ENCODE data around the gene IKZF4. TPM values are rescaled to one million over a fixed set of nuclear protein-coding genes. Genes with fewer than 3 reads are reported as not detected.
"Not testable (repeated sequence)": the region's sequence is repeated elsewhere in the genome, so short reads cannot be mapped to it uniquely, and the experiment has no call there.

IKZF4 gene
- total RNA-seq, 1 experiment from 2014 or later = 0.79 TPM

GRCh38 chr12:56028511-56029165 lies 7.8 kb downstream of the IKZF4 start:
- no peak for DNase-seq (ENCODE audit: low read depth, low spot score)
- in situ Hi-C loops (cut with HindIII; ENCODE audit: low pct_unique_long_range_greater_than_20kb, low sequenced_read_pairs) = no loop called here

DNA sequence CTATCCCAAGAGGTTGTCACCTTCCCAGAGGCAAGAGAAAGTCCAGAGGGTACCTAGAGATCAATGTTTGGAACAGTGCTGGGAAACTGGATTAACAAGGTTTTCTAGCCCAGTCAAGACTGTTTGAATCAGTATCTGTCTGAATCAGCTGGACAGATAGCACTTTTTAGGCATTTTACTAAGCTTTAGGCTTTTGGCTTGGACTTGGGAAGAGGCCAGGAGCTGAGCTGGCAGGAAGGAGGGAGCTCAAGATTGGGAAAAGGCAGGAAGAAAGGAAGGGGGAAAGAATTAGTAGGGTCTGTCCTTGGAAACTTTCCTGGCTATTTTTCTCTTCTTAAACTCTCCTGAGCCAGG lies 8.3 kb downstream of the IKZF4 start:
- in situ Hi-C loops (cut with HindIII; ENCODE audit: low pct_unique_long_range_greater_than_20kb, low sequenced_read_pairs) = no loop called here

DNA sequence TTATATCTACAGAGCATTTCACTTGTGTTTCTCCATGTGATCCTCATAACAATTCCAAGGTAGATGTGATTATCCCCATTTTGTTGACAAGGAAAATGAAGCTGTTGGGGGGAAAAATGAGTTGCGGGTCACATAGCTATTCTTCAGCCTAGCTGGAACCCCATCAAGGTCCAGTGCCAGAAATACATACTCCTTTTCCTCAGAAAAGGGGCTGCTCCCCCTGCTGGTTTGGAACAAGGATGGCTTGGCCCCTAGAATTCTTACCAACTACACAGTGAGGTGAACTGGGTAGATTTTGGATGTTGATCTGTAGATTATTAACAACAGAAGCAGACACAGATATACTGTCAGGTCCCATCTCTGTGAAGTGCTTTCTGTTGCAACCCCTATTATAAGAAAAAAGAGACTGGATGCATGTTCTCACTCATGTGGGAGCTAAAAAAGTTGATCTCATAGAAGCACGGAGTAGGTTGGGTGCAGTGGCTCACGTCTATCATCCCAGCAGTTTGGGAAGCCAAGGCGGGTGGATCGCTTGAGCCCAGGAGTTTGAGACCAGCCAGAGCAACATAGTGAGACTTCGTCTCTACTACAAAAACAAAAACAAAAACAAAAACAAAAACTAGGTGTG lies 8.9 kb downstream of the IKZF4 start:
- DNase-seq (ENCODE audit: low read depth, low spot score) = peak; percentile 66
- in situ Hi-C loops (cut with HindIII; ENCODE audit: low pct_unique_long_range_greater_than_20kb, low sequenced_read_pairs) = no loop called here

More for the DNA sequence above, 8.3 kb downstream of the IKZF4 start:
- DNase-seq (ENCODE audit: low read depth, low spot score) = no peak

GRCh38 chr12:56031987-56032386 lies 11.1 kb downstream of the IKZF4 start:
- DNase-seq (ENCODE audit: low read depth, low spot score) = no peak
- in situ Hi-C loops (cut with HindIII; ENCODE audit: low pct_unique_long_range_greater_than_20kb, low sequenced_read_pairs) = no loop called here

- in situ Hi-C loops (cut with HindIII; ENCODE audit: low pct_unique_long_range_greater_than_20kb, low sequenced_read_pairs) = no loop called here
- no peak for DNase-seq (ENCODE audit: low read depth, low spot score)
These were observed 13.9 kb downstream of the IKZF4 start for GRCh38 chr12:56034586-56035332.

DNA sequence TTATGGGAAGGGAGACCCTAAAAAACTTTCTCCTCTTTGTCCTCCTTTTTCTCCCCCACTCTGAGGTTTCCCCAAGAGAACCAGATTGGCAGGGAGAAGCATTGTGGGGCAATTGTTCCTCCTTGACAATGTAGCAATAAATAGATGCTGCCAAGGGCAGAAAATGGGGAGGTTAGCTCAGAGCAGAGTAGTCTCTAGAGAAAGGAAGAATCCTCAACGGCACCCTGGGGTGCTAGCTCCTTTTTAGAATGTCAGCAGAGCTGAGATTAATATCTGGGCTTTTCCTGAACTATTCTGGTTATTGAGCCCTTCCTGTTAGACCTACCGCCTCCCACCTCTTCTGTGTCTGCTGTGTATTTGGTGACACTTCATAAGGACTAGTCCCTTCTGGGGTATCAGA lies 16.3 kb downstream of the IKZF4 start:
- in situ Hi-C loops (cut with HindIII; ENCODE audit: low pct_unique_long_range_greater_than_20kb, low sequenced_read_pairs) = no loop called here

GRCh38 chr12:56038022-56038655 lies 17.3 kb downstream of the IKZF4 start:
- in situ Hi-C loops (cut with HindIII; ENCODE audit: low pct_unique_long_range_greater_than_20kb, low sequenced_read_pairs) = no loop called here
- no peak for DNase-seq (ENCODE audit: low read depth, low spot score)

More for the DNA sequence above, 16.3 kb downstream of the IKZF4 start:
- DNase-seq (ENCODE audit: low read depth, low spot score) = no peak

- in situ Hi-C loops (cut with HindIII; ENCODE audit: low pct_unique_long_range_greater_than_20kb, low sequenced_read_pairs) = no loop called here
- no peak for DNase-seq (ENCODE audit: low read depth, low spot score)
These were observed 19.3 kb downstream of the IKZF4 start for GRCh38 chr12:56040151-56040550.

- no peak for DNase-seq (ENCODE audit: low read depth, low spot score)
- in situ Hi-C loops (cut with HindIII; ENCODE audit: low pct_unique_long_range_greater_than_20kb, low sequenced_read_pairs) = no loop called here
These were observed 20.2 kb downstream of the IKZF4 start for GRCh38 chr12:56040963-56041551.

DNA sequence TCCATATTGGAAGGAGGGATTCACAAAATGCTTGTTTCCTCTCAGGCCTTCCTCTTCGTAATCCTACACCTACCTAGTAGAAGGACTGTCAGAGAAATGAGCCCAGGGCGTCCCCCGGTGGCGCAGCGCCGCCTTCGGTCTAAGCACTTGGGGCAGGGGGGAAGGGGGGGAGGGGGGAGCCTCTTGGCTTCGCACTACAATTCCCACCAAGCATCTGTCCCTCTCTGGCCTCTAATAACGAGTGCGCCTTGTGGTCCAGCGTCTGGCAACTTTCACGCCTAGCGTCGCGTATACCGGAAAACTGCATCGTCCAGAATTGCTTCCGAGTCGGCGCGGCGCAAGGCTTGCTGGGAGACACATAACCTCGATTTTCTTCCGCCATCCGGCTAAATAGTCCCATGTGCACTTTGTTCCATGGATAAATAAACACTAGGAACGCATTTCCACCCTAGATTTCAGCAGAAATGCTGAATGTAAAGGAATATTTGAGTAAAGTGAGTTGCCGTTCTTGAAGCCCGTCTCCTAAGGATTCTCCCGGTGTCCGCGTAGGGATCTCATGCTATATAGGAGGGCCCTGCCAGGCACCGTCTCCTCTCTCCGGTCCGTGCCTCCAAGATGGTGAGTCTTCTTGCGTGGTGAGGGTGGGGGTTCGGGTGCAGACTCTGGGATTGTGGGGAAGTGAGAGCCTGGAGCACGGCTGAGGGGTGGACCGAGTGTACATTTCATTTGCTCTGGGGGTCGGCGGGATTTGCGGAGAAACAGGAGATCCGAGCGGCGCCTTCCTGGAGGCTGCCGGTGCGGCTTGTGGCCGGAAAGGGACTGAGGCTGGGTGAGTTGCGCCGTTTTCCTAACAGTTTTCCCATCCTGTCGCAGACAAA lies 20.9 kb downstream of the IKZF4 start, which contains the start of gene RPS26:
Gene RPS26 (plus strand): TSS at position 367 of the 878 bp plus-strand sequence. CDS start 249 bp downstream, at position 616.
- DNase-seq (ENCODE audit: low read depth, low spot score) = peak; percentile 100
- in situ Hi-C loops (cut with HindIII; ENCODE audit: low pct_unique_long_range_greater_than_20kb, low sequenced_read_pairs) = no loop called here

DNA sequence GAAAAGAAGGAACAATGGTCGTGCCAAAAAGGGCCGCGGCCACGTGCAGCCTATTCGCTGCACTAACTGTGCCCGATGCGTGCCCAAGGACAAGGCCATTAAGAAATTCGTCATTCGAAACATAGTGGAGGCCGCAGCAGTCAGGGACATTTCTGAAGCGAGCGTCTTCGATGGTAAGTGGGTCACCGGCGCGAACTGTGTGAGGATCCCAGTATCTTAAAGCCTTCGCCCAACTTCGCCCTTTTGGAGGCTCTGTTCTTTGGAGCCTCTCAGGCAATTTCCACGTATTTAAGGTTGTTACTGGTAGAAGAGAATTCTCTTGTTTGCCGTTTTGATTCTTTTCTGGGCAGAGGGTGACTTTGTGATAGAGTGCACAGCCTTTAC lies 21.6 kb downstream of the IKZF4 start:
- DNase-seq (ENCODE audit: low read depth, low spot score); in situ Hi-C loops (cut with HindIII; ENCODE audit: low pct_unique_long_range_greater_than_20kb, low sequenced_read_pairs): not testable (repeated sequence)

- no peak for DNase-seq (ENCODE audit: low read depth, low spot score)
- in situ Hi-C loops (cut with HindIII; ENCODE audit: low pct_unique_long_range_greater_than_20kb, low sequenced_read_pairs) = no loop called here
These were observed 22.0 kb downstream of the IKZF4 start for GRCh38 chr12:56042843-56043242.

DNA sequence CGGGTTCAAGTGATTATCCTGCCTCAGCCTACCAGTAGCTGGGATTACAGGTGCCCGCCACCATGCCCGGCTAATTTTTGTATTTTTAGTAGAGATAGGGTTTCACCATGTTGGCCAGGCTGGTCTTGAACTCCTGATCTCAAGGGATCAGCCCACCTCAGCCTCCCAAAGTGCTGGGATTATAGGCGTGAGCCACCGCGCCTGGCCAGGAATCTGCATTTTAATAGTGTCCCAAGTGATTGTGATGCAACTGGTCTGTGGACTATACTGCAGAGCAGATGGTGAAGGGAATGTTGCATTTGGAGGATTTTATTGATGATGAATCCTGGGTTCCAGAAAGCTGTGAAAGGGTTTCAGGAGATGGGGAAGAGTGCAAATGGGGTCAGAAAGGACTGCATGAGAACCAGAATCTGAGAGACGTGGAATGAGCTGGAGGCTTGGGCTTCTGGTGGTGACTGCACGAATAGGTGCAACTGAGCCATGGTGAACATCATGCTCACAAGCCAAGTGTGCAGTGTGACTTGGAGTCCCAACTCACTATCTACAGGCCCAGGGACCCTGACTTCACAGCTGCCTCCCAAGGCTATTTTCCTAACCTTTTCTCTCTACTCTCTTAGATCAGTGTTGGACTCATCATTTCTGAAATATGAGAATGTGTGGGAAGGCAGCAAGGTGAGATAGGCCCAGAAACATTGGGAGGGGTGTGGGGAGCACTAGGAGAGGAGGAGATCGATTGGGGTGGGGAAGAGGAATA lies 25.4 kb downstream of the IKZF4 start:
- DNase-seq (ENCODE audit: low read depth, low spot score) = no peak
- in situ Hi-C loops (cut with HindIII; ENCODE audit: low pct_unique_long_range_greater_than_20kb, low sequenced_read_pairs) = no loop called here

GRCh38 chr12:56053407-56053893 lies 32.6 kb downstream of the IKZF4 start:
- no peak for DNase-seq (ENCODE audit: low read depth, low spot score)

GRCh38 chr12:56059964-56060363 lies 39.1 kb downstream of the IKZF4 start:
- in situ Hi-C loops (cut with HindIII; ENCODE audit: low pct_unique_long_range_greater_than_20kb, low sequenced_read_pairs); DNase-seq (ENCODE audit: low read depth, low spot score): not testable (repeated sequence)

More at GRCh38 chr12:56053407-56053893, 32.6 kb downstream of the IKZF4 start:
- in situ Hi-C loops (cut with HindIII; ENCODE audit: low pct_unique_long_range_greater_than_20kb, low sequenced_read_pairs) = no loop called here

DNA sequence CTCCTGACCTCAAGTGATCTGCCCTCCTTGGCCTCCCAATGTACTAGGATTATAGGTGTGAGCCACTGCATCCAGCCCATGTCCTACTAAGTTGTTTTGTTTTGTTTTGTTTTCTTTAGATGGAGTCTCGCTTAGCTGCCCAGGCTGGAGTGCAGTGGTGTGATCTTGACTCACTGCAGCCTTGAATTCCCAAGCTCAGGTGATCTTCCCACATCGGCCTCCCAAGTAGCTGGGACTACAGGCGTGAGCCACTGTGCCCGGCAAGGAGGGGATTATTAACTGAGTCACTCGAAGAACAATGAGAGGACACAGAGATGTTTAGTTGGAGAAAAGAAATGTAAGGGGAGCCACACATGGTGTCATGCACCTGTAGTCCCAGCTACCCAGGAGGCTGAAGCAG lies 41.1 kb downstream of the IKZF4 start:
- in situ Hi-C loops (cut with HindIII; ENCODE audit: low pct_unique_long_range_greater_than_20kb, low sequenced_read_pairs) = no loop called here
- no peak for DNase-seq (ENCODE audit: low read depth, low spot score)
